UCSD-AML1 (cell line): ENCODE data around the gene GRID2.
"Not testable (repeated sequence)": the region's sequence is repeated elsewhere in the genome, so short reads cannot be mapped to it uniquely, and the experiment has no call there.

Experiments
- DNase-seq: peaks from one replicate; lab custom pipeline; 2025; ENCODE audit not compliant: unreplicated experiment; lab: John Stamatoyannopoulos, UW

The GRID2 gene

GRCh38 chr4:92305148-92305877, 1.5 kb downstream of the GRID2 start:
- DNase-seq, result no peak

DNA sequence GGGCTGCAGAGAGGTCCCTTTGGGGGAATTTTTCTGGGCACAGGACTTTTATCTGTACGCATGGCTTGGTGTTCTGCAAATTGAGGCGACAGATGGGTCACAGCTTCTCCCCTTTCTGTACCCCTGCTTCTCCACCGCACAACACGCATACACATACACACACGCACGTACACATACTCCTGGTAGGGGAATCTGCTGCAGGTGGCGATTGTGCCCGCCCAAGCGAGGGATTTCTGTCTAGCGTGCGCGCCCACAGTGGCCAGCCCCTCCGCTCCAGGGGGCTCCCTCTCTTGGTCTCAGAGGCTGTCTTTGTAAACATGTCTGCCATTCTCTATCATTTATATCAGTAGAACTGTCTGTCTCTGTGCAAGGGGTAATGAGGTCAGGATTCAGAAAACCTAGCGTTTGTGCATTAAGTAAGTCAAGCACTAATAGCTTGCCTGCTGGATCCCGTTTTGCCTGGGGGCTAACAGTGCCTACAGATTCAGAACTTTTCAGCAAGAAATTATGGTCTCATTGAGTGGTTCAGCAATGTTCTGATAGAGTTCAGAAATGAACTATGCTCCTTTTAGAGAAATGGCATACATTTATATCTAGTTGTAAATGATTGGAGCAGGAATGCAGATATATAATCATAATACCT, 2.2 kb downstream of the GRID2 start:
- DNase-seq, result no peak

- DNase-seq, result no peak
Observed at GRCh38 chr4:92307181-92307580, 3.4 kb downstream of the GRID2 start.

DNA sequence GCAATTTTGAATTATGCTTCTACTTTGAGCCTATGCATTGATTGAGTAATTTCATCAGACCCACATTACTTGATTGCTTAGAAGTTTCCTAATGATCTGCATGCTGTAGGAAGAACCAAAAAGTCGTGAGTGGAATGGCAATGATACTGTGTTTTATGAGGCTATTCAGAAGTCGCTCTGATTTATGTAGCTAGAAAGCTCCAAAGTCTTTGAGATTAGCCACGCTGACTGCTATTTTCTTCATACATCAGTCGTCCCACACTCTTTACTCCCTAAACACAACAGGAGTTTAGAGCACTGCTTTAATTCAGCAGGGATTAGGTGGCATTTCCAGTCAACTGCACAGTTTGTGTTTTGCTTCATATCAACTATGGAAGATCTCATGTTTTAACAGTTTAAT, 4.1 kb downstream of the GRID2 start:
- no peak for DNase-seq

DNA sequence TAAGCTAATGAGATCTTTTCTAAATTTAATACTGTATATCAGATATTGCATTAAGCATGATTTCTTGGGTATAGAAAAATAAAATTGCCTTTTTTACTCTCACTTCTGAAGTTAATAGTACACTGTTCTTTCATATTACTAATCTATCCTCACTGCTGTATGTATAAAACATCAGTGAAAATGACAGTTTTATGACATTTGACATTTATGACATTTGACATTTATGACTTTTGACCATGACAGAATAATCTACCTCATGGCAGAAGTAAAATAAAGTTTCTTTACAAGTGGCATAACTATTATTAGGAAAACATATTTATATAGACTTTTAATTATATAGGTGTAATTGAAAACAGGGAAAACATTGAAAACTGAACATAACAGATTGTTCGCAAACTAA, 13.3 kb downstream of the GRID2 start:
- no peak for DNase-seq

GRCh38 chr4:92328095-92328494, 24.3 kb downstream of the GRID2 start:
- DNase-seq, result no peak

GRCh38 chr4:92333016-92333415, 29.2 kb downstream of the GRID2 start:
- no peak for DNase-seq

- DNase-seq, result no peak
Observed at GRCh38 chr4:92334716-92335350, 31.1 kb downstream of the GRID2 start.

- no peak for DNase-seq
Observed at GRCh38 chr4:92339676-92340075, 35.9 kb downstream of the GRID2 start.

DNA sequence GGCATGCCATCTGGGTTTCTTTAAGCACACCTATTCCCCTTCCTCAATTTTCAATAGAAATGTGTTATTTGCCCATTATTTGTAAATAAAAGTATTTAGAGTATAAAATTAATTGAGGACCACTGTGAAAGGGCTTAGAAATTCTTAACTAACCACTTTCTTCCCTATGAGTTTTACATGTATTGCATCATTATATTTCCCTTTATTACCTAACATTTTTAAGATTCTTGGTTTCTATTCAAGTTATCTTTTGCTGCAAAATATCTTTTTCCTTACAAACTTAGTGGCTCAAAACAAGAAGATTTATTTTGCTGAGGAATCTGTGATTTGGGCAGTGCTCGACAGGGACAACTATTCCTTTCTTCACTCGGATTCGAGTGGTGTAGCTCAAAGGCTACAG, 40.5 kb downstream of the GRID2 start:
- no peak for DNase-seq

- DNase-seq, result no peak
Observed at GRCh38 chr4:92346289-92346688, 42.5 kb downstream of the GRID2 start.

DNA sequence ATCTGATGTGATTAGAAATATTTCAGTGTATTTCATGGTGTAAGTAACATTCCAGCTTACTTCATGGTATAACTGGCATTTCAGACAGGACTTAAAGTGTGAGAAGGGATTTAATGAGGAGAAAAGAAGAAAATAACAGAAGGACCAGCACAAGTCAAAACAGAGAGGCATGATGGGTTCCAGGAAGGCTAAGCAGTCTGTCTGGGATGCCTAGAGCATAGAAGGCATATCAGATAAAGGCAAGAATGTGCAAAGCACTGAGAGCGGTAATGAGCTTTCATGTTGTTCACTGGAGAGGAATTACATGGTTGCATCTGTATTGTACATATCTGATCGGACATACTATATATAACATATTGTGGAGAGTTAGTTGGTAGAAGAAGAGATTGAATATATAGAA, 54.2 kb downstream of the GRID2 start:
- DNase-seq, result no peak

- no peak for DNase-seq
Observed at GRCh38 chr4:92359491-92359890, 55.7 kb downstream of the GRID2 start.

- no peak for DNase-seq
Observed at GRCh38 chr4:92362028-92362427, 58.3 kb downstream of the GRID2 start.

DNA sequence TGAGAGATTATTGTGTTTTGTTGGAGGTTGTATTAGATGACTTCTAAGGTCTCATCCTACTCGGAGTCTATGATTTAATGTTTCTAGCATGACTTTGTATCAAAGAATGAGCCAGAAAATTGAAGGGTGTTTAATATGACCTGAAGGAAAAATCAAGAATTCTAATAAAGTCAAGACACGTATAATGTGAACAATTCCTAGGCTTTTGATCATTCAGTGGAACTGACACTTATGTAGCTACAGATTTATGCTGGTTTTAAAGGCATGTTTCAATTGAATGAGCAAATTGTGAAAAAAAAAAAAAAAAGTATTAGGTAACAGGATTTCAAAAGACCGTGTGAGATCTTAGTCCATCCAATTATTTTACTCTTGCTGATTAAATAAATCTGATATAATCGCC, 64.9 kb downstream of the GRID2 start:
- no peak for DNase-seq

- DNase-seq, result no peak
Observed at GRCh38 chr4:92381616-92382015, 77.8 kb downstream of the GRID2 start.

GRCh38 chr4:92382128-92382527, 78.4 kb downstream of the GRID2 start:
- DNase-seq, result no peak

GRCh38 chr4:92387459-92388069, 83.8 kb downstream of the GRID2 start:
- DNase-seq, result no peak

GRCh38 chr4:92399032-92399431, 95.3 kb downstream of the GRID2 start:
- DNase-seq, result no peak

DNA sequence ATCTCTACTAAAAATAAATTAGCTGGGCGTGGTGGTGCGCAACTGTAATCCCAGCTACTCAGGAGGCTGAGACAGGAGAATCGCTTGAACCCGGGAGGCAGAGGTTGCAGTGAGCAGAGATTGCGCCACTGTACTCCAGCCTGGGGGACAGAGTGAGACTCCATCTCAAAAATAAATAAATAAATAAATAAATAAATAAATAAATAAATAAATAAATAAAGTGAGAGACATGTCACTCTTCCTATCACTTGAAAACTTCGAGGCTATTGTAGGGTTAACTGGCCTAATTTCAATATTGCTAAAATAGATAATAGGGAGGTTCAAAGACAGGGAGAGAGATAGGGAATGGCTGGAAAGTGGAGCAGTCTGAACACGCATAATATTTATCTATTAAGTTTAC, 99.8 kb downstream of the GRID2 start:
- DNase-seq, result not testable (repeated sequence)

GRCh38 chr4:92406488-92406887, 102.7 kb downstream of the GRID2 start:
- DNase-seq, result no peak

- DNase-seq, result no peak
Observed at GRCh38 chr4:92421920-92422319, 118.2 kb downstream of the GRID2 start.
